ENCODE data around the gene RBM47. TPM values are rescaled to one million over a fixed set of nuclear protein-coding genes. Genes with fewer than 3 reads are reported as not detected.

The RBM47 gene
- total and polyA plus RNA-seq, 9 of the 15 experiments (the other 6 are each of a cell fraction or from before 2014, with no cell fraction given): 1.4 to 6.4 (median 3.3) TPM

DNA sequence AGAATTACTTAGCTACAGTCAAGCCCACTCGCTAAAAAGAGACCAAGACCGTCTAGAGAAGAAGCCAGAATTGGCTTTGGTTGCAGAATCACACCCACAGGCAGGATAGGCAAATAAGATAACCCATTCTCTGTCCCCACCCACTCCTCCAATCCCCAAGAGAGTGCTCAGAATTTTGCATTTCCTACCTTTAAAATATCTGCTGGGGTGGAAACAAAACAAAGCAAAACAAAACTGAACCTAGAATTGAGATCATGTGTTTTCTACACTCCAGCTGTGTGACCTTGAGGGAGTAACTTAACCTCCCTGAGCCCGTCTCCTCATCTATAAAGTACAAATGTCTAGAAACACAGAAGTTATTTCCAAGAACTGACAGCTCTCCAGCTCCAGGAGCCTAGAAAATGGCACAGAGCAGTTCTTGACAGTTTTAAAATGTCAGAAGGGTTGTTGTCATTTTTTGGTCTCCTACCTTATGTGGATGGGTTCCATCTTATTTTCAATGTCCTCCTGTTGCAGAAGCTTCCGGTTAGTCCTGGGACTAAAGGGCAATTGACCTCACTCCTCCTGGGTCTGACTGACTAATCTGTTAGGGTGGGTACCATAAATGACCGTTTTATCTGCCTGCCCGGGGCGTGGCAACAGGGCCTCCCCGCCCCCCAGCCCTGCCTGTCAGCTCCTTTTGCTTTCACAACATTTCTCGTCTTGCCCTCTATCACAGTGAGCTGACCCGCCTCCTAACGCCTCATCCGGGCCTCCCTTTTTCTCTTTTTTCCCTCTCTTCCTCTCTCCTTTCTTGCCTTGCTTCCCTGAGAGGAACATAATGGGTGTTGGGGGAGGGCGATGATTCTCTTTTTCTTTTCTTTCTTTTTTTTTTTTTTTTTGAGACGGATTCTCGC lies 114.0 kb downstream of the RBM47 start (continued):
- peak; percentile 40; the same call in 1 of the 2 replicates for TF ChIP-seq ATF4 (CRISPR knock-in tag; IDR thresholded peaks at IDR 0.05)
- no peak for TF ChIP-seq ZNF398 (CRISPR knock-in tag; IDR thresholded peaks at IDR 0.05)
- peak; percentile 32; the same call in 1 of the 2 replicates for TF ChIP-seq JUN (IDR thresholded peaks at IDR 0.05; ENCODE audit: borderline replicate concordance, low read depth, low read length)
- TF ChIP-seq JUN (CRISPR knock-in tag; IDR thresholded peaks at IDR 0.05; ENCODE audit: borderline replicate concordance): no peak
- TF ChIP-seq TFAM (CRISPR knock-in tag; conservative IDR thresholded peaks at IDR 0.05): no peak
- TF ChIP-seq CHD1 (IDR thresholded peaks at IDR 0.05; ENCODE audit: low read length): peak; percentile 17
- peak; percentile 88 for TF ChIP-seq ATF7 (IDR thresholded peaks at IDR 0.05)
- no peak for TF ChIP-seq TEAD2 (tag; IDR thresholded peaks at IDR 0.05)
- no peak for TF ChIP-seq STAT5B (CRISPR knock-in tag; IDR thresholded peaks at IDR 0.05)
- no peak for TF ChIP-seq IFI16 (CRISPR knock-in tag; IDR thresholded peaks at IDR 0.05)
- no peak for TF ChIP-seq SMC3 (conservative IDR thresholded peaks at IDR 0.05; ENCODE audit: insufficient read depth, low read depth, low read length)
- TF ChIP-seq NFRKB (IDR thresholded peaks at IDR 0.05; ENCODE audit: low read depth): peak; percentile 61
- TF ChIP-seq ZBTB17 (CRISPR knock-in tag; IDR thresholded peaks at IDR 0.05): no peak
- no peak for TF ChIP-seq SNIP1 (IDR thresholded peaks at IDR 0.05; ENCODE audit: low read depth)
- no peak for TF ChIP-seq SLC30A9 (CRISPR knock-in tag; IDR thresholded peaks at IDR 0.05)
- peak; percentile 85; the same call in 1 of the 2 replicates for TF ChIP-seq HLTF (IDR thresholded peaks at IDR 0.05)
- no peak for TF ChIP-seq ZNF354B (CRISPR knock-in tag; IDR thresholded peaks at IDR 0.05)
- TF ChIP-seq ZNF41 (CRISPR knock-in tag; conservative IDR thresholded peaks at IDR 0.05): no peak
- no peak for TF ChIP-seq SRSF3 (IDR thresholded peaks at IDR 0.05; ENCODE audit: insufficient read depth, low read length)
- TF ChIP-seq CREB5 (CRISPR knock-in tag; IDR thresholded peaks at IDR 0.05): no peak
- no peak for TF ChIP-seq ZC3H11A (IDR thresholded peaks at IDR 0.05; ENCODE audit: low read depth, low read length)
- no peak for TF ChIP-seq HEY1 (CRISPR knock-in tag; IDR thresholded peaks at IDR 0.05; ENCODE audit: borderline replicate concordance)
